H1 (cell line): ENCODE measurements around the gene HSPA5. TPM values are rescaled to one million over a fixed set of nuclear protein-coding genes. Genes with fewer than 3 reads are reported as not detected.
A peak's percentile ranks its signal among the peaks of the same experiment; 100 is the strongest.

Experiments used
- BCL11A ChIP-seq, 2 experiments: IDR thresholded peaks; one replicate each; pipeline ENCODE4 v1.6.1; 2011; ENCODE audit warnings: low read depth in 2 of 2, low read length in 2 of 2, mild to moderate bottlenecking in 2 of 2
- RXRA ChIP-seq: IDR thresholded peaks from 2 replicates; pipeline ENCODE4 v1.6.1; 2011; ENCODE audit warnings: low read depth, mild to moderate bottlenecking, low read length, moderate library complexity; ENCODE audit not compliant: insufficient read depth
- TAF1 ChIP-seq: IDR thresholded peaks from 2 replicates; pipeline ENCODE4 v1.6.1; 2011; ENCODE audit warnings: mild to moderate bottlenecking, low read depth, low read length
- polyA plus RNA-seq, 7 experiments: library from polyadenylated mRNA; depleted of rRNA in 3 of 7; stranded (reverse) in 5 of 7; unstranded in 2 of 7; fragments of >200 nt in 5 of 7; fragments of 200-250 nt in 2 of 7; gene quantifications; 1 replicate in 5 of 7; 2 replicates in 1 of 7; 4 replicates in 1 of 7; pipeline versions ENCODE4 v1.2.1 to v1.2.3, GENCODE V29; 2011 to 2013; ENCODE audit warnings: missing spikeins in 2 of 7, mixed read lengths in 2 of 7
- total RNA-seq: library from RNA; stranded (reverse); fragmentation: NEBNext Ultra II Directional; extraction: Animal tissue kit (Norgen Biotek cat#: 25700); gene quantifications from 2 replicates; pipeline ENCODE4 v1.2.1, GENCODE V29; 2021

HSPA5 gene
- total and polyA plus RNA-seq, 2 of the 8 experiments (the other 6 are each of a cell fraction or from before 2014, with no cell fraction given) = 91.3 to 352 TPM

DNA sequence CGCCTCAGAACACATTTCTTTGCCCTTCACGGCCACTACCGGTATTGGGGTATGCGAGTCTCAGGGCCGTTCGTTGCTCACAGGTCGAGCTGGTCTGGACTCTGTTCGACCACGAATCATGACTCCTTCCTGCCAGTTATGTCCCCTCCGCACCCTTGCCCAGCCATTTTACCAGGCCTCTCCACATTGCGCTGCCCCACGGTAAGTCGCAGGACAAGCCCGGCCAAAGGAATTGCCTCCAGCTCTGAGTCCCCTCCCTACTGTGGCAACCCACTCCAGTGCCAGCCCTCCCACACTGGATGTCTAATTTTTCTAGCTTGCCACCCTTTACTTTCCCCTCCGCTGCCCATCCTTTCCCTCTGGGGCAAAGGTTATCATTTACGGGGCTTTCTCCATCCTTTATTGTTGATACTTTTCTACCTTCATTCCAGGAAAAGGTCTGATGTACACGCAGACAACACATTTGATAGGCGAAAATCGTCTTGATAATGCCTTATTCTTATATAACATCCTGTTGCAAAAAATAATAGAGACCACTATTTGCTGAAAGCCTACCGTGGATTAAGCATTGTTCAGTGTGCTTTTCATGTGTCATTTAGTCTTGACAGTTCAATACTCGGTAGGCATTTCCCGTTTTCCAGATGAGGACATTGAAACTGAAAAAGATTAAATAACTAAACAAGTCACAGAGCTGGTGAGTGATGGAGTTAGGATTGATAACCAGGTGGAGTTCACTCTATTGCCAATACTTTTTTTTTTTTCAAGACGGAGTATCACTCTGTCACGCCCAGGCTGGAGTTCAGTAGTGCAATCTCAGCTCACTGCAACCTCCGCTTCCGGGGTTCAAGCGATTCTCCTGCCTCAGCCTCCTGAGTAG, 958 bp upstream of the HSPA5 start (continued):
- no peak for TF ChIP-seq RXRA
- TF ChIP-seq BCL11A (IDR thresholded peaks at IDR 0.05; ENCODE audit: low read depth in 2 of 2, low read length in 2 of 2) = no peak
- TF ChIP-seq TAF1 = peak; percentile 23; the same call in 1 of the 2 replicates
- TF ChIP-seq, all 59 proteins: peak for 2
